WTC11 (cell line): ENCODE data around the gene ARHGAP28. TPM values are rescaled to one million over a fixed set of nuclear protein-coding genes. Genes with fewer than 3 reads are reported as not detected.

Experiments used
- ATAC-seq: fragments of 200-7000 bp; cut with Tn5 transposase; 2 replicates; pipeline ENCODE4 v1.10.0; 2021; ENCODE audit warnings: mild to moderate bottlenecking, moderate library complexity
- CTCF ChIA-PET: fragments of 300-600 bp; sonication (Branson Sonifier 250); formaldehyde crosslinking; loops from one replicate; lab custom pipeline; 2021; ENCODE audit warnings: antibody characterized with exemption; lab: Charles Lee
- POLR2A ChIA-PET: fragments of 350-600 bp; sonication (Branson Sonifier 250); formaldehyde crosslinking; loops from one replicate; lab custom pipeline; 2021; ENCODE audit warnings: antibody characterized with exemption; lab: Charles Lee
- DNase-seq: peaks from one replicate; pipeline ENCODE4 v3.0.0; 2021; ENCODE audit warnings: low spot score
- H3K27ac Mint-ChIP-seq: 2 replicates; pipeline ENCODE4 v1.8.0; 2021; ENCODE audit warnings: mixed read lengths
- H3K27me3 Mint-ChIP-seq: 2 replicates; pipeline ENCODE4 v1.8.0; 2021; ENCODE audit warnings: low read depth, mild to moderate bottlenecking, moderate library complexity, mixed read lengths
- H3K36me3 Mint-ChIP-seq: 2 replicates; pipeline ENCODE4 v1.8.0; 2021; ENCODE audit warnings: mixed read lengths
- H3K4me1 Mint-ChIP-seq: 2 replicates; pipeline ENCODE4 v1.8.0; 2022; ENCODE audit warnings: mixed read lengths
- H3K4me3 Mint-ChIP-seq: 2 replicates; pipeline ENCODE4 v1.8.0; 2021; ENCODE audit warnings: mild to moderate bottlenecking, moderate library complexity, mixed read lengths
- H3K9me3 Mint-ChIP-seq: 2 replicates; pipeline ENCODE4 v1.8.0; 2021; ENCODE audit warnings: mixed read lengths
- CBFB ChIP-seq: sonication (generic); formaldehyde crosslinking; IDR thresholded peaks from 2 replicates; pipeline ENCODE4 v1.8.1; 2022; ENCODE audit warnings: mild to moderate bottlenecking, low read depth, missing genetic modification reagents
- EMX1 ChIP-seq: fragments of 250-450 bp; sonication (Bioruptor Pico); IDR thresholded peaks from 2 replicates; pipeline ENCODE4 v1.8.0; 2021; ENCODE audit warnings: mild to moderate bottlenecking
- FOXJ3 ChIP-seq: sonication (generic); formaldehyde crosslinking; IDR thresholded peaks from 2 replicates; pipeline ENCODE4 v1.9.0; 2021; ENCODE audit warnings: missing genetic modification reagents, mild to moderate bottlenecking, borderline replicate concordance
- NFYB ChIP-seq: sonication (generic); formaldehyde crosslinking; conservative IDR thresholded peaks from 2 replicates; pipeline ENCODE4 v1.8.0; 2022; ENCODE audit warnings: low read depth, missing genetic modification reagents
- RORB ChIP-seq: fragments of 250-450 bp; sonication (Bioruptor Pico); IDR thresholded peaks from 2 replicates; pipeline ENCODE4 v1.9.0; 2021; ENCODE audit warnings: mild to moderate bottlenecking
- SMAD4 ChIP-seq: sonication (generic); formaldehyde crosslinking; IDR thresholded peaks from 2 replicates; pipeline ENCODE4 v1.8.0; 2022; ENCODE audit warnings: mild to moderate bottlenecking, missing genetic modification reagents
- ZNF317 ChIP-seq: sonication (generic); formaldehyde crosslinking; IDR thresholded peaks from 2 replicates; pipeline ENCODE4 v1.8.1; 2023; ENCODE audit warnings: low read depth, mild to moderate bottlenecking, moderate library complexity, missing genetic modification reagents, borderline replicate concordance
- ZNF671 ChIP-seq: fragments of 250-450 bp; sonication (Bioruptor Pico); IDR thresholded peaks from 2 replicates; pipeline ENCODE4 v1.8.0; 2021; ENCODE audit warnings: mild to moderate bottlenecking
- total RNA-seq: library from RNA; stranded (reverse); gene quantifications from 3 replicates; pipeline ENCODE4 v1.2.3, GENCODE V29; 2021
- TF ChIP-seq, protein P1 (sequence below): fragments of 250-450 bp; sonication (Bioruptor Pico); IDR thresholded peaks from 2 replicates; pipeline ENCODE4 v1.9.0; 2021; ENCODE audit warnings: mild to moderate bottlenecking, borderline replicate concordance
- TF ChIP-seq, protein P2 (sequence below): fragments of 250-450 bp; sonication (Bioruptor Pico); conservative IDR thresholded peaks from 2 replicates; pipeline ENCODE4 v1.9.0; 2021; ENCODE audit warnings: mild to moderate bottlenecking
- TF ChIP-seq, protein P3 (sequence below): fragments of 200-600 bp; IDR thresholded peaks from 2 replicates; pipeline ENCODE4 v1.8.0; 2022; ENCODE audit warnings: antibody characterized with exemption
- TF ChIP-seq, protein P4 (sequence below): sonication (generic); formaldehyde crosslinking; IDR thresholded peaks from 2 replicates; pipeline ENCODE4 v1.8.1; 2022; ENCODE audit warnings: low read depth, missing genetic modification reagents, borderline replicate concordance

The ARHGAP28 gene
- total RNA-seq, 1 experiment from 2014 or later, result 14.8 TPM

DNA sequence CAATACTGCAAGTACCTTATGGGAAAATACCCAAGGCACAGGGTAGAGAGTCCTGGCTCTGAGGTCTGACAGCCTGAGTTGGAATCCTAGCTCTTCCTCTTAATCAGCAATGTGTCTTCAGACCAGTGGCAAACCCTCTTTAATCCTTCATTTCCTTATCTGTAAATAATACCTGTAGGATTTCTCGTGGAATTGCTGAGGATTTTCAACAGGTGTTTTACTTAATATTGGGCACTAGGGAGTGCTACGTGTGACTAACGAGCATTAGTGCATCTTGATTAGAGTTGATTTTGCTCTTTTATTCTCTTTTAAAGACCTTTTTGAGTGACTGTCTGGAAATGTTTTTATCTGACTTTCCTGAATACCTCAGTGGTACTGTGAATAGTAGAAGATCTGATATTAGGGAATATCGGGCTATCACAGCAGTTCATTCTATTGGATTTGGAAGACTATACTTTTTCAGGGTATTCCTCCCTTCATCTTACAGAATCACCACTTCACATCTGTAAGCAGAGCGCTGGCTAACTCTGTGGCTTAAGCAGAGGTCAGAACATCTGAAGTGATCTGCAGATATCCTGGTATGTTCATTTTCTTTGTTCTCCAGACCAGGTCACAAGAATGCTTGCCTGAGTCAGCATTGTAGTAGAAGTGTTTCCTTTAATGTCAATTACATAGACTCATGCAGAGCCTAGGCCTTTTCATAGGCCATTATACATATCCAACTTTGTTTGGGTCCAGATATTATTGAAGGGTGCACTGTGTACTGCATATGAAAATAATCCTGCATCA, 49.1 kb downstream of the ARHGAP28 start (continued):
- TF ChIP-seq, protein P1, sequence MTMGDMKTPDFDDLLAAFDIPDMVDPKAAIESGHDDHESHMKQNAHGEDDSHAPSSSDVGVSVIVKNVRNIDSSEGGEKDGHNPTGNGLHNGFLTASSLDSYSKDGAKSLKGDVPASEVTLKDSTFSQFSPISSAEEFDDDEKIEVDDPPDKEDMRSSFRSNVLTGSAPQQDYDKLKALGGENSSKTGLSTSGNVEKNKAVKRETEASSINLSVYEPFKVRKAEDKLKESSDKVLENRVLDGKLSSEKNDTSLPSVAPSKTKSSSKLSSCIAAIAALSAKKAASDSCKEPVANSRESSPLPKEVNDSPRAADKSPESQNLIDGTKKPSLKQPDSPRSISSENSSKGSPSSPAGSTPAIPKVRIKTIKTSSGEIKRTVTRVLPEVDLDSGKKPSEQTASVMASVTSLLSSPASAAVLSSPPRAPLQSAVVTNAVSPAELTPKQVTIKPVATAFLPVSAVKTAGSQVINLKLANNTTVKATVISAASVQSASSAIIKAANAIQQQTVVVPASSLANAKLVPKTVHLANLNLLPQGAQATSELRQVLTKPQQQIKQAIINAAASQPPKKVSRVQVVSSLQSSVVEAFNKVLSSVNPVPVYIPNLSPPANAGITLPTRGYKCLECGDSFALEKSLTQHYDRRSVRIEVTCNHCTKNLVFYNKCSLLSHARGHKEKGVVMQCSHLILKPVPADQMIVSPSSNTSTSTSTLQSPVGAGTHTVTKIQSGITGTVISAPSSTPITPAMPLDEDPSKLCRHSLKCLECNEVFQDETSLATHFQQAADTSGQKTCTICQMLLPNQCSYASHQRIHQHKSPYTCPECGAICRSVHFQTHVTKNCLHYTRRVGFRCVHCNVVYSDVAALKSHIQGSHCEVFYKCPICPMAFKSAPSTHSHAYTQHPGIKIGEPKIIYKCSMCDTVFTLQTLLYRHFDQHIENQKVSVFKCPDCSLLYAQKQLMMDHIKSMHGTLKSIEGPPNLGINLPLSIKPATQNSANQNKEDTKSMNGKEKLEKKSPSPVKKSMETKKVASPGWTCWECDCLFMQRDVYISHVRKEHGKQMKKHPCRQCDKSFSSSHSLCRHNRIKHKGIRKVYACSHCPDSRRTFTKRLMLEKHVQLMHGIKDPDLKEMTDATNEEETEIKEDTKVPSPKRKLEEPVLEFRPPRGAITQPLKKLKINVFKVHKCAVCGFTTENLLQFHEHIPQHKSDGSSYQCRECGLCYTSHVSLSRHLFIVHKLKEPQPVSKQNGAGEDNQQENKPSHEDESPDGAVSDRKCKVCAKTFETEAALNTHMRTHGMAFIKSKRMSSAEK (CRISPR knock-in tag), result no peak

DNA sequence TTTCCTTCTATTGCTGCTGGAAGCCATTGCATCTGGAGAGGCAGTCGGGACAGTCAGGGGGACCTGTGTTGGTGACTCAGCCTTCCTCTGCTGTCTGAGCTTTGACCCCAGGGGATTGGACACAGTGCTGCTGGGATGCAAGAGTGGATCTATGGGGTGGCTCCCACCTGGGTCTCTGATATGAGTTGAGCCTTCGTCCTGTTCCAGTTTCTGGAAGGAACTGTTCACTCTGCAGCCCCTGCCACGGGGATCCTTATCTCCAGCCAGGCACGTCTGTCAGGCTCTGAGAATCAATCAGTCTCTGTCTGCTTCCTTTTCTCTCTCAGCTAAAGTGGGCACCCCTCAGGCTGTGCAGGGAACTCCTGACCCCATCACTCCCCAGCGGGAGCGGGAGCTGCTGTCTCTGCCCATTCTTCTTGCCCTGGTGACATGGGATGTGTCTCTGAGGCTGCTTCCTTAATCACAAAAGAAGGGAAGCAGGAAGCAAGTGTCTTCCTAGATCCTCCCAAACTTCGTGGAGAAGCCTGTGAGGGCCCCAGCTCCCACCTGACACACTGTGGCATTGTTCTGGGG, 51.7 kb downstream of the ARHGAP28 start:
- POLR2A ChIA-PET, result no interaction called here
- DNase-seq, result no peak
- peak; percentile 30 for ATAC-seq
- no peaks in the 10 kb centered on the region for H3K27me3 Mint-ChIP-seq
- peak overlapping the region; percentile 66 for H3K27ac Mint-ChIP-seq
- H3K36me3 Mint-ChIP-seq, result no peaks in the 10 kb centered on the region
- CTCF ChIA-PET, result interaction anchor here (1.1 to 1.7 kb wide), 2 partner anchors 38 to 238 kb away, joined by 3 read pairs; no protein-coding TSS in a partner anchor
- H3K4me3 Mint-ChIP-seq, result no peak overlapping the region
- peaks cover 52% of the 10 kb centered on the region for H3K4me1 Mint-ChIP-seq
- H3K9me3 Mint-ChIP-seq, result 0 out of 2 replicates have a peak, but pooled peaks cover 3% of the 10 kb centered on the region
- TF ChIP-seq, protein P2, sequence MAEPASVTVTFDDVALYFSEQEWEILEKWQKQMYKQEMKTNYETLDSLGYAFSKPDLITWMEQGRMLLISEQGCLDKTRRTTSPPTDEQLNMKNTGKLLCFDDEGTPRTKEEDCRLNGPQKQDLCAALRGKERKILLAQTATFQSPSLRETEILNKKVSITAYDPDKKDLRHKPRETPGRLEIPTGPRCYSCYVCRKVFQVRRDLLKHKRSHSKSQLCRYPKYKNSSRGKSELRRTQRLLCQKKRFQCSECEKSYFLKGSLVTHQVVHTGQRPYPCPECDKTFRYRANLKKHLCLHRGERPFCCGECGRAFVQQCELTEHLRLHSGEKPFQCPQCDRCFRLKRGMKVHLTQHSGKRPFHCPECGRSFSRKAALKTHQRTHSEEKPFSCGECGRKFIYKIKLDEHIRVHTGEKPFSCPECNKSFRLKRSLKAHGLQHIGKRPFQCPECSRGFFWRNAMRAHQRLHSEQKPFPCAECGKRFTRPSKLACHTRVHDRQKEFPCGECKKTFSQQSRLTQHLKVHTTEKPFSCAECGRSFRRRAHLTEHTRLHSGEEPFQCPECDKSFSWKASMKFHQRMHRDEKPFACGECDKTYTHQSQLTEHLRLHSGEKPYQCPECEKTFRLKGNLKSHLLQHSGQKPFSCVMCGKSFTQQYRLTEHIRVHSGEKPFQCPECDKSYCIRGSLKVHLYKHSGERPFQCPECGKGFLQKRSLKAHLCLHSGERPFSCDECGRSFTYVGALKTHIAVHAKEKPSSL (CRISPR knock-in tag), result no peak
- no peak for TF ChIP-seq FOXJ3 (CRISPR knock-in tag)
- no peak for TF ChIP-seq NFYB (CRISPR knock-in tag)
- TF ChIP-seq, protein P3, sequence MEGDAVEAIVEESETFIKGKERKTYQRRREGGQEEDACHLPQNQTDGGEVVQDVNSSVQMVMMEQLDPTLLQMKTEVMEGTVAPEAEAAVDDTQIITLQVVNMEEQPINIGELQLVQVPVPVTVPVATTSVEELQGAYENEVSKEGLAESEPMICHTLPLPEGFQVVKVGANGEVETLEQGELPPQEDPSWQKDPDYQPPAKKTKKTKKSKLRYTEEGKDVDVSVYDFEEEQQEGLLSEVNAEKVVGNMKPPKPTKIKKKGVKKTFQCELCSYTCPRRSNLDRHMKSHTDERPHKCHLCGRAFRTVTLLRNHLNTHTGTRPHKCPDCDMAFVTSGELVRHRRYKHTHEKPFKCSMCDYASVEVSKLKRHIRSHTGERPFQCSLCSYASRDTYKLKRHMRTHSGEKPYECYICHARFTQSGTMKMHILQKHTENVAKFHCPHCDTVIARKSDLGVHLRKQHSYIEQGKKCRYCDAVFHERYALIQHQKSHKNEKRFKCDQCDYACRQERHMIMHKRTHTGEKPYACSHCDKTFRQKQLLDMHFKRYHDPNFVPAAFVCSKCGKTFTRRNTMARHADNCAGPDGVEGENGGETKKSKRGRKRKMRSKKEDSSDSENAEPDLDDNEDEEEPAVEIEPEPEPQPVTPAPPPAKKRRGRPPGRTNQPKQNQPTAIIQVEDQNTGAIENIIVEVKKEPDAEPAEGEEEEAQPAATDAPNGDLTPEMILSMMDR, result no peak
- TF ChIP-seq SMAD4, result no peak
- no peak for TF ChIP-seq CBFB (CRISPR knock-in tag)
- TF ChIP-seq ZNF671 (CRISPR knock-in tag), result no peak
- no peak for TF ChIP-seq EMX1 (CRISPR knock-in tag)
- no peak for TF ChIP-seq ZNF317 (CRISPR knock-in tag)

DNA sequence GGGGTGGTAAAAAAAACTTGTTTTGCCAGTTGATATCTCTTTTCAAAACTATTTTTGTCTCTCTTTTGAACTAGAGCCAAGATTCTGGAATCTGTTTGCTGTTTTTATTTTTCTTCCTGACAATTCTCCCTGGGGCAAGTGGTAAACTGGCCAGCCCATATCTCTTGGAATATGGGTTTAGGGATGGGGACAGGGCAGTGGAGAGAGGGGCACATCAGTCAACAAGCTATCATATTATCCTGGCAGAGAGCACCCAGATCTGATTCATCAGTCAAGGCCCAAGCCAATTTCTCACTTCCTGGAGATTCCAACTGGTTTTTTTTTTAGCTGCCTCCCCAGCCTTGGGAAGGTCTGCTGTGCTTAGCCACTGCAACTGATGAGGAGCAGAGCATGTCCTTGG, 52.3 kb downstream of the ARHGAP28 start:
- H3K4me3 Mint-ChIP-seq, result no peak overlapping the region
- ChIA-PET POLR2A (no interaction called here), CTCF (interaction anchor here (1.1 kb wide), 1 partner anchor 38 kb away, joined by 3 read pairs; no protein-coding TSS in a partner anchor)
- ATAC-seq (no peak), DNase-seq (no peak)
- H3K27ac Mint-ChIP-seq, result peak overlapping the region; percentile 66
- 0 out of 2 replicates have a peak, but pooled peaks cover 3% of the 10 kb centered on the region for H3K9me3 Mint-ChIP-seq
- H3K36me3 Mint-ChIP-seq, result no peaks in the 10 kb centered on the region
- TF ChIP-seq RORB (CRISPR knock-in tag), result no peak
- TF ChIP-seq, protein P4, sequence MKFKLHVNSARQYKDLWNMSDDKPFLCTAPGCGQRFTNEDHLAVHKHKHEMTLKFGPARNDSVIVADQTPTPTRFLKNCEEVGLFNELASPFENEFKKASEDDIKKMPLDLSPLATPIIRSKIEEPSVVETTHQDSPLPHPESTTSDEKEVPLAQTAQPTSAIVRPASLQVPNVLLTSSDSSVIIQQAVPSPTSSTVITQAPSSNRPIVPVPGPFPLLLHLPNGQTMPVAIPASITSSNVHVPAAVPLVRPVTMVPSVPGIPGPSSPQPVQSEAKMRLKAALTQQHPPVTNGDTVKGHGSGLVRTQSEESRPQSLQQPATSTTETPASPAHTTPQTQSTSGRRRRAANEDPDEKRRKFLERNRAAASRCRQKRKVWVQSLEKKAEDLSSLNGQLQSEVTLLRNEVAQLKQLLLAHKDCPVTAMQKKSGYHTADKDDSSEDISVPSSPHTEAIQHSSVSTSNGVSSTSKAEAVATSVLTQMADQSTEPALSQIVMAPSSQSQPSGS (CRISPR knock-in tag), result no peak
- peaks cover 48% of the 10 kb centered on the region for H3K4me1 Mint-ChIP-seq
- no peaks in the 10 kb centered on the region for H3K27me3 Mint-ChIP-seq
